Measurements from ENCODE around the gene SLC16A5. TPM values are rescaled to one million over a fixed set of nuclear protein-coding genes. Genes with fewer than 3 reads are reported as not detected.
"Not testable (repeated sequence)": the region's sequence is repeated elsewhere in the genome, so short reads cannot be mapped to it uniquely, and the experiment has no call there.

SLC16A5 gene, protein sequence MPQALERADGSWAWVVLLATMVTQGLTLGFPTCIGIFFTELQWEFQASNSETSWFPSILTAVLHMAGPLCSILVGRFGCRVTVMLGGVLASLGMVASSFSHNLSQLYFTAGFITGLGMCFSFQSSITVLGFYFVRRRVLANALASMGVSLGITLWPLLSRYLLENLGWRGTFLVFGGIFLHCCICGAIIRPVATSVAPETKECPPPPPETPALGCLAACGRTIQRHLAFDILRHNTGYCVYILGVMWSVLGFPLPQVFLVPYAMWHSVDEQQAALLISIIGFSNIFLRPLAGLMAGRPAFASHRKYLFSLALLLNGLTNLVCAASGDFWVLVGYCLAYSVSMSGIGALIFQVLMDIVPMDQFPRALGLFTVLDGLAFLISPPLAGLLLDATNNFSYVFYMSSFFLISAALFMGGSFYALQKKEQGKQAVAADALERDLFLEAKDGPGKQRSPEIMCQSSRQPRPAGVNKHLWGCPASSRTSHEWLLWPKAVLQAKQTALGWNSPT
- 7.1 TPM for total RNA-seq
- long read RNA-seq, partial matches to known transcripts, result 1 of 6 reads
- long read RNA-seq, other reads (novel, unspliced or antisense), result 5 of 6 reads

DNA sequence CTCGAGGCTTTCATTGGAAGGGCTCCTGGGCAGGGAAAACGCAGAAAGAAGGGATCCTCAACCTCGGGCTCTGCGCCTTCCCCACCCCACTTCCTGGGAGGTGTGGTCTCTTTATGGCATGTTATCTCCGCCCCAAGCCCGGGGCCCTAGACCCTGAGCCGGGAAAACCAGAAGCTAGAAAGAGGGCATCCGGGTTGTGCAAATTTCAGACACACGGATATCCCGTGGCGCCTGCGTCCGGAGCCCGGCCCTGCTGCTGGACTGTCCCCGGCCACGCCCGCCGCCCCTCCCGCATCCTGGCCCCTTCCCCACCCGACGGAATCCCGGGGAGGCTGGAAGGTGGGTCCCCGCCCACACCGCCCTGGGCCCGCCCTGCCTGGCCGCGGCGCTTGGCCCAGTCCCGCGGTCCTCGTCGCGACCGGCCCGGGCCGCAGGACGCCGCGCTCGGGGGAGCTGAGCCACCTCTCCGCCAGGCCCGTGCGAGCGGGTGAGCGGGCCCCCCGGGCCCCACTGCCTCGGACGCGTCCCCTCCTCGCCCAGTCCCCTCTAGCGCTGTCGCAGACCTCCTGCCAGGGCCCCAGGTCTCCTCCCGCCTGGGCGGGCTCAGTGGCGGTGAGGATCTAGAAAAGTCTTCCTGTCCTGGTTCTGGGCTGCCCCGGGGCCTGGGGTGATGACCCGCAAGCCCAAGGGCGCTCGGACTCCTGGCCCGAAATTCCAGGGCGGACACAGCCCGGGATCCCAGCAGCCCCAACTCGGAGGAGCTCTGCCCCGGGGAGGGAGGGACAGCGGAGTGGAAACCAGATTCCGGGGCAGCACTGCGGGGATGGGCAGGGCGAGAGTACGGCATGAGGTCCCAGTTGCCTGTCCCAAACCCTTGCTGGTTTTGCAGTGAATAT is at the start of gene SLC16A5:
SLC16A5 (plus strand) TSS at position 397 of the 896 bp plus-strand sequence. CDS start 5,683 bp downstream, outside the sequence.
- DNase-seq (ENCODE audit: missing footprints) (peak; percentile 95), ATAC-seq (peak; percentile 95)
- intact Hi-C loops (cut with DNase I), result no loop called here

DNA sequence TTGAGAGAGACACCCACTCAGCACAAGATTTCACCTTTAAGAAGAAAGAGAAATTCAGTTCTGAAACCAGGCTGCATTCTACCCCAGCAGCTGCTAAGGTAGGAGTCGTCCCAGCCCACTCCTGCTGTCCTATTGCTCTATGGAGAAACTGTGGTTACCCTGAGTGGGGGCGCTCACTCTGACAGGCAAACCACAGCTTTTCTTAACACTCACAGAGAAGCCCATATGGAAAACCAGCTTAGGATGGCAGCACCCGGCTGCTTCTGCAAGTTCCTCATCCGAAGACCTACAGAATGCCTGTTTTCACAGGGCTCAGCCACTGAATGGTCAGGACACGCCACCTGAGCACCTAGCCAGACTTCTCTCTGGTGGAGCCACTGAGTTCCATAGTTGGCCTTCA is 48.5 kb upstream of the SLC16A5 start:
- DNase-seq (ENCODE audit: missing footprints) (no peak), ATAC-seq (no peak)
- intact Hi-C loops (cut with DNase I), result no loop called here

DNA sequence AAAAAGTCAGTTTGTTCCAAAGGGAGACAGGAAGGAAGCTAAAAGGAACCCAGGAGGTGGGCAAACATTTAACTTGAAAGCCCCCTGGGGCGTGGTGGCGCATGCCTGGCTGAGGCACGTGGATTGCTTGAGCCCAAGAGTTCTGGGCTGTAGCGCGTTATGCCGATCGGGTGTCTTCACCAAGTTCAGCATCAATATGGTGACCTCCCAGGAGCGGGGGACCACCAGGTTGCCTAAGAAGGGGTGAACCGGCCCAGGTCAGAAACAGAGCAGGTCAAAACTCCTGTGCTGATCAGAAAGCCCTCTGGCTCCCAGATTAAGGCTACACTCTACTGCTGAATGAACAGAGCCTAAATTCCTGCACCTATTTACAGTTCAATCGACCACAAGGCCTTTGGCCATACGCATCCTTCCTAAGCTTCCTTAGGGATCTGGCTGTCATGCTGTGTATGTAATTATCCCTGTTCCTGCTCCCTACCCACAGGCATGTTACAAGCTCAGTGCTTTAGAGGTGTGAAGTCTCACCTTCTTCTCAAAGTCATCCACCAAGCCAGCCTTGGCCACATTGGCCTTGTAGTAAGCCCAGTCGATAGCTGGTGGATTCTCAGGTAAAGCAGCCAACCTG is 46.0 kb upstream of the SLC16A5 start:
- DNase-seq (ENCODE audit: missing footprints) (no peak), ATAC-seq (no peak)
- intact Hi-C loops (cut with DNase I), result loop anchor here (10.0 kb wide), 1 partner anchor 163 kb away; the partner anchor contains the start of gene NUP85

DNA sequence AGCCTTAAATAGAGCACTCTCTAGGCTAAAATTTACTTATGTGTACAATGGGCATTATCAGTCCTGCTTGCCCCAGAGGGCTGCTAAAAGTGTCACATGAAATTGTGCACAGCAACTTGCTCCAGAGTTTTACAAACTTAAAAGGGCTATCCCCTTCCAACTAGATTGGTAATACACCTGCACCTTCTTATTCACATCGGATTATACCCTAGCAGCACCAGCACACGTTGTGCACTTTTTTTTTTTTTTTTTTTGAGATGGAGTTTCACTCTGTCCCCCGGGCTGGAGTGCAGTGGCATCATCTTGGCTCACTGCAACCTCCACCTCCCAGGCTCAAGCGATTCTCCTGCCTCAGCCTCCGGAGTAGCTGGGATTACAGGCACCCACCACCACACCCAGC is 44.0 kb upstream of the SLC16A5 start:
- DNase-seq (ENCODE audit: missing footprints); ATAC-seq: not testable (repeated sequence)
- intact Hi-C loops (cut with DNase I), result loop anchor here (10.0 kb wide), 1 partner anchor 161 kb away; the partner anchor contains the start of gene NUP85

DNA sequence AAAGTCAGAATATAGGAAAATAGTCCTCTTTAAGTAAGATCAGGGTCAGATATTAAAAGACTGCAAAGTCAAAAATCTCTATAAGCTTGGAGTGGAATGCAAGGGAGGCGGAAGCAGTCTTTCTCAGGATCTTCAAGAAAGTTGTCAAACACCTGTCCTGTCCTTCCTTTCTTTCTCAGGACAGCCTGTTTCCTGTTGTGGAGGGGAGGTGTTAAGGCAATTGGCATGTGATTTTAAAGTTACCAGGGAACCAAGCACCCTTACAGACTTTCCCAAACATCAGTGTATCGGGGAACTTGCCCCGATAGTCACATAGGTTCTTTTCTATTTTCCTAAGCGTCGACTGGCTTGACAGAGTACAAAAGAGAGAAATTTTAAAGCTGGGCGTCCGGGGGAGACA is 43.0 kb upstream of the SLC16A5 start:
- intact Hi-C loops (cut with DNase I), result loop anchor here (5.0 to 10.0 kb wide), 2 partner anchors 57 to 160 kb away; partner anchors contain the start of genes CDR2L and NUP85
- no peak for ATAC-seq
- no peak for DNase-seq (ENCODE audit: missing footprints)

DNA sequence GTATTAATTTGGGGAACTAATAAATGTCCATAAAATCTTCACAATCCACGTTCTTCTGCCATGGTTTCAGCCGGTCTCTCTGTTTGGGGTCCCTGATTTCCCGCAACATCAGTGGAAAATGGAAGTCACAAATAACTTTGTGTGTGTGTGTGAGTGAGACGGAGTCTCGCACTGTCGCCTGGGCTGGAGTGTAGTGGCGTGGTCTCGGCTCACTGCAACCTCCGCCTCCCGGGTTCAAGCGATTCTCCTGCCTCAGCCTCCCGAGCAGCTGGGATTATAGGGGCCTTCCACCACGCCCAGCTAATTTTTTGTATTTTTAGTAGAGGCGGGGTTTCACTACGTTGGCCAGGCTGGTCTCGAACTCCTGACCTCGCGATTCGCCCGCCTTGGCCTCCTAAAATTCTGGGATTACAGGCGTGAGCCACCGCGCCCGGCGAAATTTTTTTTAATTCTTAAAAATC is 41.8 kb upstream of the SLC16A5 start:
- not testable (repeated sequence) for DNase-seq (ENCODE audit: missing footprints); ATAC-seq
- intact Hi-C loops (cut with DNase I), result loop anchor here (5.0 to 10.0 kb wide), 2 partner anchors 59 to 159 kb away; partner anchors contain the start of genes CDR2L and NUP85

DNA sequence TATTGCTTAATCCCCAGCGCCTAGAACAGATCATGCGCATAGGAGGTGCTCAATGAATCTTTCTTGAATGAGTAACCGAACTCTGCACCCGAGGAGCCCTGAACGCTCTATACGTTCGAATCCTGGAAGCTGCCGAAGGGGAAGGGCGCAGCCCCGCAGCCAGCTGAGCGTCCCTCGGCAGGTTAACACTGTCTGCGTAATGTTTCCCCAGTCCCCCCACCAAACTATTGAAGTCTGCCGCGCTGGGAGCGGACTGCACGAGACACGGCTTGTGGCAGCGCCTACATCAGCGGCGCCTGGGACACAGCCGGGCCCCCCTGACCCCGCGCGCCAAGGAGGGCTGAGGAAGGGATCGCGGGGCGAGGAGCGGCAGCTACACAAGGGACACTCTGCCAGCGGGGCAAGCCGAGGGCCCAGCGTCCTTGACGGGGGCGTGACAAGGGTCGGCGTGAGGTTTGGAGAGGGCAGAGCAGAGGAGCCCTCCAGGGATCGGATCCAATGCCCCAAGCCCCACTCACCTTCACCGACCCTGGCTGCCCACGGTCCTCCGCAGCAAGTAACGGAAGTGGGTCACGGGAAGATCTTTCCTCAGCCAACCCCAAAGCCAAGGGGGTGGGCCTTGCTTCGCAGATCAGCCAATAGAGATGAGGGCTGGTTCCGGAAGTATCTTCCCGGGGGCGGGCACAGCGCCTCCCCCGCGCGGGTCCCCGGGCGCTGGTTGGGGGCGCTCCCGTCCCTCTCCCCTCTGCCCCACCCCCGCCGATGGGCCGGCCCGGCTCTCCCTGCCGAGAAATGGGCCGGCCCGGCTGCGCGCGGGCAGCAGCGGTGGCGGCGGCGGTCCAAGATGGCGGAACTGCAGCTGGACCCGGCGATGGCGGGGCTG is 41.1 kb upstream of the SLC16A5 start, which contains the start of the genes ATP5PD and KCTD2:
ATP5PD (minus strand) TSS at position 563 of the 883 bp plus-strand sequence. CDS start 4,319 bp downstream, outside the sequence.
KCTD2 (plus strand) TSS at position 819 of the 883 bp plus-strand sequence; CDS start at position 845, 26 bp downstream.
- intact Hi-C loops (cut with DNase I), result loop anchor here (5.0 to 10.0 kb wide), 2 partner anchors 59 to 158 kb away; partner anchors contain the start of genes CDR2L and NUP85
- DNase-seq (ENCODE audit: missing footprints) (peak; percentile 98), ATAC-seq (peak; percentile 99)

DNA sequence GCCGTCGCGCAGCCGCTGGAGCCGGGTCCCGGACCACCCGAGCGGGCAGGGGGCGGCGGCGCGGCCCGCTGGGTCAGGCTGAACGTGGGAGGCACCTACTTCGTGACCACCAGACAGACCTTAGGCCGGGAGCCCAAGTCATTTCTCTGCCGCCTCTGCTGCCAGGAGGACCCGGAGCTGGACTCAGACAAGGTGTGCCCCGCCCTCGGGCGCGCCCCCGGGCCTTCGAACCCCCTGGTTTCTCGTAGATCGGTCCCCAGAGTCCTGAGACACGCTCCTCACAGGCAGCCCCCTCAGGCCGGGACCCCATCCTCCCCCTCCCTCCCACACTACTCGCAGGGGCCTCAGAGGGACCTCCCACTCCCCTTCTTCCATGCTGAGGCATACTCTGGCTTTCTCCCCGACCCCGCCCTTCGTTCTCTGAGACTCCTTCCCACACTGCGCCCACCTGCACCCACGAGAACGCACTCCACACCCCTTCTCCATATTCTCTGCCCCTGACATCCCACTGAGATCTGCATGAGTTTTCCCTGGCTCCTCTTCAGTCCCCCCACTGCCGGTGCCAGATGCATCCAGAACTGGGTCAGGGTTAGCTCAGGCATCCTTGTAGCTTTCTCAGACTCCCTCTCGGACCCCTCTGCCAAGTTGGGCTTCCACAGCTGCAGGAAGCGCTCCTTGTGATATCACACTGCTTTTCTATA is 40.2 kb upstream of the SLC16A5 start:
- DNase-seq (ENCODE audit: missing footprints), result no peak
- ATAC-seq, result no peak
- intact Hi-C loops (cut with DNase I), result loop anchor here (5.0 to 10.0 kb wide), 2 partner anchors 60 to 157 kb away; partner anchors contain the start of genes CDR2L and NUP85

DNA sequence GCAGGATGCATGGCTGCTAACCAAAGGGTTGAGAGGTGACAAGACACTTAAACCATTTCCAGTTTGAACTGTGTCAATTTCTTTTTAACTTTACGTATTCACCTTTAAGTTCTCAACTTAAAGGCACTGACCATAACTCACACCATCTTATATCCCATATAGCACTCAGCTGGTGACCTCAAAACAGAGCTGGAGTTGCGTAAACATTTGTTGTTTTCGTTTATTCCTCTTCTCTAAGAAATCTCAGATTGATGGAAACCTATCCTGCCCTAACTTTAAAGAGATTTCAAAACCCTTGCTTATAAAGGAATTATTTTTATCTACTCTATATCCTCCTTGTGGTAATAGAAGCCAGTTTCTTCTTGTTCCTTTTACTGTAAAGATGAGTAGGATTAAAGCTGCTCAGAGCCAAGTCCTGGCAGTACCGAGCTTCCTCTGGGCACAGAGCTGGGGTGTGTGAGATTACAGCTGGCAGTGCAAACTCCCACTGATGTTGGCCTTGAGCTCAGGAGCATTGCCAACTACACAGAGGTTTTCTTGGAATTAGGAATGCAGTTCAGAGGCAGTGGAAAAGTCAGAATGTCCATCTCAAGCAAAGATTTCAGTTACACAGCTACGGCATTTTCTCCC is 39.4 kb upstream of the SLC16A5 start:
- intact Hi-C loops (cut with DNase I), result loop anchor here (5.0 to 10.0 kb wide), 2 partner anchors 61 to 156 kb away; partner anchors contain the start of genes CDR2L and NUP85
- ATAC-seq (no peak), DNase-seq (ENCODE audit: missing footprints) (no peak)

DNA sequence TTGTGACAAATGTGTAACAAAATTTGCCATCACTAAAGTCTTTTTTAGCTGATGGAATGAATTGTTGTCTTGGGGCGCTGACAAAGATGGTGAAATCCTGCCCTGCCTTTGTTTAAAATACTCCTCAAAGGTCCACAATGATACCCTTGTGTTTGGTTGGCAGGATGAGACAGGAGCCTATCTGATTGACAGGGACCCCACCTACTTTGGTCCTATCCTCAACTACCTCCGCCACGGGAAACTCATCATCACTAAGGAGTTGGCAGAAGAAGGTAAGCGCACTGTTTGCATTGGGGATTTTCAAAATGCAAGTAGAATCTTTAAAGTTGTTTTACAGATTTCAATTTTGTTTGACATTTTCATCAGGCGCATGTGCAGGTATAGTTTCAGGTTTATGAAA is 38.7 kb upstream of the SLC16A5 start:
- DNase-seq (ENCODE audit: missing footprints) (no peak), ATAC-seq (no peak)
- intact Hi-C loops (cut with DNase I), result loop anchor here (5.0 to 10.0 kb wide), 2 partner anchors 62 to 156 kb away; partner anchors contain the start of genes CDR2L and NUP85

DNA sequence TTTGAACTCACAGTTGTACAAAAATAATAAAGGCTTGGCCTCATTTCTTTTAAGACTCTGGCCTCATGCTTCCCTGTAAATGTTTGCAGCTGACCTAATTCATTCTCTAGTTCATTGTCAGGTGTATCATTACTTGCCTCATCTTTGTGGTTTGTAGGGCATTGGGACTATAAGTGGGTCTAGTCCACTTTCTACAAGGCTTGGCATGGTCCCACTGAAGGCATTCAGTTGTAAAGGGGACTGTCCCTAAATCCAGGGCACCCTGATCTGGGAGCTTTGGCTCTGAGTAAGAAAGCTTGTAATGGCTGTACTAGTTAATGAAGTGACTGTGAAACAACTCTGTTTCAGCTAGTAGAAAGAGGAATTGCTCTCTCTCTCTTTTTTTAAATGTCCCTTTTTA is 38.0 kb upstream of the SLC16A5 start:
- DNase-seq (ENCODE audit: missing footprints), result no peak
- ATAC-seq, result no peak
- intact Hi-C loops (cut with DNase I), result loop anchor here (5.0 to 10.0 kb wide), 2 partner anchors 62 to 155 kb away; partner anchors contain the start of genes CDR2L and NUP85

DNA sequence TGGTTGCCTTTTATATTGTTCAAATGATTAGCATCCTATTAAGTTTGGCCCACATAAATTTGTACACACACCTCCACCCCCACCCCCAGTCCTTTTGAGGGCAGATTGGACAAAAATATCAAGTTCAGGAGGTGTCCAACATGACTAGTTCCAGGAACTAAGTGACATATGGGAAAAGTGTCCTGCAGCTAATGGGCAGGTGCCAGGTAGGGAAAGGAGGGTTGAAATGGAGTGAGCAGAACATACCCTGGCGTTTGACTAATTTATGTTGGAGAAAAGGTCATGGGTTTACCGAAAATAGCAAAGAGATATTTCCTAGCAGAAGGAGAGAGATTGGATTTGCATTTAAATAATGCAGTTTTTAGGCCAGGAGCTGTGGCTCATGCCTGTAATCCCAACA is 35.8 kb upstream of the SLC16A5 start:
- intact Hi-C loops (cut with DNase I), result no loop called here
- ATAC-seq, result no peak
- no peak for DNase-seq (ENCODE audit: missing footprints)

DNA sequence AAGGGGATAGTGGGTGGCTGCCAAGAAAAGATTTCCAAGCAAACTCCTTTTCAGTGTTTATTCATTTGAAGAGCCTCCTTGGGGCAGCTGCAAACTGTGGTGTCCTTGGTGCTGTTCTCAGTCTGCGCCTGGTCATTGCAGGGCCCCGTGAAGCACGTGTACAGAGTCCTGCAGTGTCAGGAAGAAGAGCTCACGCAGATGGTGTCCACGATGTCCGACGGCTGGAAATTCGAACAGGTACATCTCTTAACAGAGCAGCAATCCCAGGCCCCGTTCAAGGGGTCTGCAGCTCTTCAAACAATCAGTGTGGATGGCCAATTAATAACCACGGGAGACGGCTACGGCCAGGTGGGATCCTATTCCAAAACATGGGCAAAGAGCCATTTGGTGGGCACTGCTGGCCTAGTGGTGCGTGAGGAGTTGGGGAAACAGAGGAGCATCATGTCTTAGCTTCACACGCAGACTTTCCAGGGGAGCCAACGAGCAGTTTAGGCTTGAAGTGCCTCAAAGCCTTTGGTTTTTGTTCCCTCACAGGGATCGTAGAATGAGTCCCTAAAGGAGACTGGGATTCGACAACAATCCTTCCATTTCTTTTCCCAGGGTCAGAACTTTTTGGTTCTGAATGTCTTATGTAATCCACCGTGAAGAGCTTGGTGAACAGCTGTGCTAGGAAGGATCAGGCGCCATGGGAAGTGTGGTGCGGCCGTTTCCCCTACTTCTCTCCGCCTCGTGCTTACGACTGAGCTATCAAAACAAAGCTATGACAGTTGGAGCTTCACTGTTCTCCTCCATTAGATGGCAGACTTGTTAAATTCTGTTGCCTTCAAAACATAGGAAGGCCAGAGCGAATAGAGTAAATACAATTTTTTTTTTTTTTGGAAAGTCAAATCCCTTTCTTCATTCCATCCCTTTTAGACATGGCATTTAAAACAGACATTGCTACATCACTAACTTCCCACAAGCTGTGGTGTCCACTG is 28.1 kb upstream of the SLC16A5 start:
- intact Hi-C loops (cut with DNase I), result no loop called here
- DNase-seq (ENCODE audit: missing footprints) (no peak), ATAC-seq (peak; percentile 83)

DNA sequence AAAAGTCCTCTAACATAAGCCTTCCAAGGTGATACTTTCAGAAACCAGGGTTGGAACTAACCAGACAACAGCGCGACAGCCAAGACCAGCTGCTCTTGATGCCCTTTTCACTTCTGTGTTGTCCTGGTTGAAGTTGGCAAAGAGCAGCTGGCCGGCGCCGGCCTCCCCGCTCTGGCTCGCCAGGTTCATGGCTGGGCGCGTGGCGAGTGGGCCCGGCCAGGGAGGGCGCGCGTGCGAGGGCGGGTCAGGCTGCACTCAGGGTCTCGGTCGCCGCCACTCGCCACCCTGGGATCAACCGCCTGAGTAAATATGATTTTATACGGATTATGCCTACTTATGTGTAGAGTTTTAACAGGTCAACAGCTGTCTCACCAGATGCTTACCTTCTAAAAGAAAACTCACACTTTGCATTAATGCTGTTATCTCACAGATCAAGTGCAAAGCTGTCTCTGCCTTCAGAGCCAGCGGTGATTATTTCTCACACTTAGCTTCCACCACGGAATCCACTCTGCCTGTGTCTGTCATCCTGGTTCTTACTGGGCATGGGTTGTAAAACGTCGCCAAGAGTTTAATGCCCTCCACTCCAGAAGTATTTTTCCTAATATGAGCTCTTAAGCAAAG is 27.2 kb upstream of the SLC16A5 start:
- intact Hi-C loops (cut with DNase I), result no loop called here
- DNase-seq (ENCODE audit: missing footprints) (no peak), ATAC-seq (peak; percentile 61)
